ENCODE measurements around the gene RFNG.
"Not testable (repeated sequence)": the region's sequence is repeated elsewhere in the genome, so short reads cannot be mapped to it uniquely, and the experiment has no call there.

The RFNG gene

DNA sequence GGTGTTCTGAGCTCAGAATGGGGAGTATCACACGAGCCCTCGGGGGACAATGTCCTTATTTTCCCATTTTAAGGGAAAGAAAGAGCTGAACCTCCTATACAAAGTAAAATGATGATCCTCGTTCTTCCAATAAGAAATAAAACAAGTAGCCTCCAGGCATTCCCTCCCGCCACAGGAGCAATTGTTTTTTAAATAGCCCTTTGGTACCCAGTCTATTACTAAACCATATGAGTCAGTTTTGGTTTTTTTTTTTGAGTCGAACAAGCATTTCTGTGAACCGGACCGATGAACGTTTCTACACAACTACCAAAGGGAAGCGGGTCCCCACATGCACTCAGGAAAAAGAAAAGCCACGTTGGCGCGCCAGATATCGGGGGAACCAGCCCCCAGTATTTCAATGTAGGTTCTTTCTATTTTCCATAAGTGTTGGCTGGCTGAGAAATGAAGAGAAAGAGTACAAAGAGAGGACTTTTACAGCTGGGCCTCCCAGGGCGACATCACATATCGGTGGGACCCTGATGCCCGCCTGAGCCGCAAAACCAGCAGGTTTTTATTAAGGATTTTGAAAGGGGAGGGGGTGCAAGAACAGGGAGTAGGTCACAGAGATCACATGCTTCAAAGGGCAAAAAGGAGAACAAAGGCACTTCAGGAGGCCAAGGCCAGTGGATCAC is 10.3 kb downstream of the RFNG start:
- DNase-seq: no peak

DNA sequence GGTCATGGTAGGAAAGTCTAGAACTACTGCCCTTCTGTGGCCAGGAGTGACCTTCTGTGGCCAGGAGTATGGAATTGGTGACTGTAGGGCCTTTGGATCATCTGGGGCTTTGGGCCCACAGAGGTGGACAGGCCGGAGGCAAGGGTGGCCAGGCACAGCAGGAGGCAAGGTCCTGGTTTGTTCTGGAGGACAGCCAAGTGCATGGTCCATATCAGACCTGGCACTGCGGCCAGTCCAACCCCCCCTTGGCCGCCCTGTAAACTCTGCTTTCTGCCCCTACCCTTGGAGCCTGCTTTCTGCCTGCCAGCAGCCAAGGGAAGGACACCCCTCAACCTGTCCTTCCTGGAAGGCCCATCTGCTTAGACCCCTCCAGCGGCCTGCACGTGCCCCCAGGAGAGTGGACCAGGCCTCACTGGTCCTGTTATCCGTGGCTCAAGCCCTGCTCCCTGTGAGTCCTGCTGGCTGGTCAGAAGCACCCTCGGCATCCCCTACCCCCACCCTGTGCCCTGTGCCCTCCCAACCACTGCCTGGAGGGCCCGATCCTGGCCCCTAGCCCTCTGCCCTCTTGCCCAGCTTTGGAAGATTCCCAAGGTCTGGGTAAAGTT is 11.8 kb downstream of the RFNG start:
- no peak for DNase-seq

DNA sequence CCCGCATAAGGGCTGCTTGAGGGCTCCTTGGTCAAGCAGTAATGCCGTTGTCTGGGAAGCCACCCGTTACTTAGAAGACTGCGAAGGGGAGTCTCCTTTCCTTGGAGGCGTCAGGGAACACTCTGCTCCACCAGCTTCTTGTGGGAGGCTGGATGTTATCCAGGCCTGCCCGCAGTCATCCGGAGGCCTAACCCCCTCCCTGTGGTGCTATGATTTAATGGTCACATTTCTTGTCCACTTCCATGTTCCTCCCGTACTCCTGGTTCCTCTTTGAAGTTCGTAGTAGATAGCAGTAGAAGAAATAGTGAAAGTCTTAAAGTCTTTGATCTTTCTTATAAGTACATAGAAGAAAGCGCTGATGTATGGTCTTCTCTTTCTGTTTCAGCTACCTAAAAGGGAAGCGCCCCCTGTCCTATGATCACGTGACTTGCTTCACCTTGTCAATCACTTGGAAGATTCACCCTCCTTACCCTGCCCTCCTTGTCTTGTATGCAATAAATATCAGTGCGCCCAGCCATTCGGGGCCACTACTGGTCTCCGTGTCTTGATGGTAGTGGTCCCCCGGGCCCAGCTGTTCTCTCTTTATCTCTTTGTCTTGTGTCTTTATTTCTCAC is 12.7 kb downstream of the RFNG start:
- DNase-seq: not testable (repeated sequence)

- no peak for DNase-seq
Measured at GRCh38 chr17:82037889-82038195, 13.8 kb downstream of the RFNG start.

- DNase-seq: peak; percentile 92 to 95
Measured at GRCh38 chr17:82037092-82037888, 14.3 kb downstream of the RFNG start, which contains the start of gene DCXR. DCXR (minus strand) TSS chr17:82037697; CDS start chr17:82037682, 15 bp downstream.

GRCh38 chr17:82036634-82037091 is 14.9 kb downstream of the RFNG start:
- DNase-seq: no peak

DNA sequence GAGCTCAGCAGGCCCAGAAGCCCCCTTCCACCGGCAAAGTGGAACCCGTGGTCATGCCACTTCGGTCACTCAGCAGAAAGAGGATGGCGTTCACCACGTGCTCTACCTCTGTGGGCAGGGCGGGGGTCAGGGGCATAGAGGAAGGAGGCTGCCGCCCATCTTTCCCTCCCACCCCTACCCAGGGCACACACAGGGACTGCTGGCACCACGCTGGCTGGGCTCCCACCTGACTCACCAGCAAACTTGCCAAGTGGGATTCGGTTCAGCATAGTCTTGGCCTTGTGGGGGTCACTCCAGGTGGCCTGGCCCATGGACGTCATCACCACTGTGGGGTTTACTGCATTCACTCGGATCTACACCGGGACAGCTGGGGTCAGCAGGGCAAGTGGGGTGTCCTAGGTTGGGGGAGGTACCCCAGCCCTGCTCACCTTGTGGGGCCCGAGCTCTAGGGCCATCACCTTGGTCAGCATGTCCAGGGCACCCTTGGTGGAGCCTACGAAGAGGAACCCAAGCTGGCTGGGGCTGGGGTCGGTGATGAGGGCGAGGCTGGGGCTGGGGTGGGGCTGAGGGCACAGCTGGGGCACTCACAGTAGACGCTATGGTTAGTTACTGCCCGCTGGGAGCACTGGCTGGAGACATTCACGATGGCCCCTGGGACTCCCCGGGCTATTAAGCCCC is 15.5 kb downstream of the RFNG start:
- no peak for DNase-seq

- DNase-seq: no peak
Measured at GRCh38 chr17:82035488-82035887, 16.1 kb downstream of the RFNG start.

- DNase-seq: no peak
Measured at GRCh38 chr17:82034371-82035011, 17.1 kb downstream of the RFNG start.

DNA sequence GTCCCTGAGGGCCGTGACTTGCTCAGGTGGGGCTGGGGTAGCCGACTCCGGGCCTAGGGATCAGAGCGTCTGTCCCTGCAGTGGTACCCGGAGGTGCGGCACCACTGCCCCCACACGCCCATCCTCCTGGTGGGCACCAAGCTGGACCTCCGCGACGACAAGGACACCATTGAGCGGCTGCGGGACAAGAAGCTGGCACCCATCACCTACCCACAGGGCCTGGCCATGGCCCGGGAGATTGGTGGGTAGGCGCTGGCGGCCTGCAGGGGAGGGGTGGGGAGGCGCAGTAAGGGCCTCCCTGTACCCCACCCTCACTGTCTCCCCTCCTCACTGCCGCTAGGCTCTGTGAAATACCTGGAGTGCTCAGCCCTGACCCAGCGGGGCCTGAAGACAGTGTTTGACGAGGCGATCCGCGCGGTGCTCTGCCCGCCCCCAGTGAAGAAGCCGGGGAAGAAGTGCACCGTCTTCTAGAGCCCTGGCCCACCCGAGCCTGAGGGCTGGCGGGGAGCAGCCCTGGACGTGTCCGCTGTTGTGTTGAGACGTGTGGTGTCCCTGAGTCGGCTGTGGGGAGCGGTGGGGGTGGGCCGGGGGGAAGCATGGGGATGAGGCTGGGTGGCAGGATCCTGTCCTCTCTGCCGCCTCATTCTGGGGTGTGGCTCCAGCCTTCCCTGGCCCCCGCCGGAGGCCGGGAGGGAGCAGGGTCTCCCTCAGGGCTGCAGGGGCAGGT is 18.1 kb downstream of the RFNG start:
- DNase-seq: no peak

DNA sequence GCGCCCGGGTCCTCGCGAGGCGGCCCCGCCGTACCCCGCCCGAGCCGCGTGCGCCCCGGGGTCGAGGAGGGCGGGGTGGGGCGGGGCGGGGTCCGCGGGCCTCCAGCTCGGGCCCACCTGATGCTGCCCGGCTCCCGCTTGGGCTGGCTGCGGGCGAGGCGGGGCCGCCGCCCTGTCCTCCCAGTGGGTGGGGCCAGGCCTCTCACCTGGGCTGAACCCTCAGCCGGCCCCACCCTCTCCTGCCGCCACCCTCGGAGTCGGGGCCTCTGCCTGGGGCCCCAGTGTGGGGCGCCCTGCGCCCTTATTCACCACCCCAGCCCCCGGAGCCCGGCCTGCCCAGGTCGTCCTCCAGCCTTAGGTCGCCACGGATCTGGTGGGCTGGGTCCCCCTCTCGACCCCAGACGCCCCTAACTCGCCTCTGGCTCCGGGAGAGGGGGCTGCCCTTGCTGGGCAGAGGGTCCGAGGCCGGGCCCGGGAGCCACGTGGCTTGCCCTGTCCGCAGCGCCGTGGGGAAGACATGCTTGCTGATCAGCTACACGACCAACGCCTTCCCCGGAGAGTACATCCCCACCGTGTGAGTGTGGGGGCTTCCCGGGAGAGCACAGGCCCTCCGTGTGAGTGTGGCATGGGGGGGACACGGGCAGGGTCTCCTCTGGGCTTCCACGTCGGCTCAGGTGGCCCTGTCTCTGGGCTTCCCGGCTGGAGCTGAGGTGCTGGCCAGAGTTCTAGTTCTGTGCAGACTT is 19.6 kb downstream of the RFNG start:
- no peak for DNase-seq

DNA sequence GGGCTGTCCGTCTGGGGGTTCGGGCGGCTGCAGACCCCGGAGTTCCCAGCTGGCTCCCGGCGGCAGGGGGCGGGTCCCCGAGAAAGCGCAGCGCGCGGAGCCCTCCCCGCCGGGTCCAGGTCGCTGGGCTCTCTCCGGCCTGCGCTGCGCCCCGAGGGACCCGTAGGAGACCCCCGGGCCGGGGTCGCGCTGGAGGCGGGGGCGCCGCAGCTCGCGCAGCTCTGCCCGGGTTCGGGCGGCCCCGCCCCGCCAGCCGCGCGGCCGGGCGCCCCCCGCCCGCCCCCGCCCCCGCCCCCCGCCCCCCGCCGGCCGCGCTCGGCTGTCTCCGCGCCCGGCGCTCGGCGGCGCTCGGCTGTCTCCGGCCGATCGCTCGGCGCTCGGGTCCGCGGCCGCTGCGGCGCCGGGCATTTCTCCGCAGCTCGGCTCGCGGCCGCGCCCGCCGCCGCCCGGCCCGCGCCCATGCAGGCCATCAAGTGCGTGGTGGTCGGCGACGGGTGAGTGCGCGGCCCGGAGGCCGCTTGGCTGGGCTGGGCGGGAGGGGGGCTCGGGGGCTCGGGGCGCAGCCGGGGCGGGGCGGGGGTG is 20.2 kb downstream of the RFNG start, which contains the start of gene RAC3:
Gene RAC3 (plus strand): TSS at position 376 of the 582 bp plus-strand sequence. CDS start 84 bp downstream, at position 460.
- no peak for DNase-seq

GRCh38 chr17:82030470-82031302 is 20.9 kb downstream of the RFNG start:
- peak; percentile 60 to 84 for DNase-seq

- no peak for DNase-seq
Measured at GRCh38 chr17:82029990-82030469, 21.6 kb downstream of the RFNG start.

DNA sequence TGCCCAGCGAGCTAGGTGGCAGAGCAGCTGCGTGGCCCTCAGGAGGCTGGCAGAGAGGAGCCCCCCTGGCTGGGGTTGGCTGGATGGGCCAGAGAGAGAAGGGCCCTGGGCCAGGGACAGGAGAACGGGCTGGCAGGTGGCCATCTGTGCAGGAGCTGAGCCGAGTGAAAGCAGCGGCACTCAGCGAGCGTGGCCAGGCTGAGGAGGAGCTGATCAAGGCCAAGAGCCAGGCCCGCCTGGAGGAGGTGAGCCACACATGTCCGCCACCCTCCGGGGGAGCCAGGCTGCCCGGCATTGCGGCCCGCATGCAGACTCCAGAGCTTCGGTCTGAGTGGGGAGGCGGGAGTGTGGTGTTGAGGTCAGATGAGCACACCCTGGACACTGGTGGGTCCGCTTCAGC is 22.2 kb downstream of the RFNG start:
- DNase-seq: no peak

DNA sequence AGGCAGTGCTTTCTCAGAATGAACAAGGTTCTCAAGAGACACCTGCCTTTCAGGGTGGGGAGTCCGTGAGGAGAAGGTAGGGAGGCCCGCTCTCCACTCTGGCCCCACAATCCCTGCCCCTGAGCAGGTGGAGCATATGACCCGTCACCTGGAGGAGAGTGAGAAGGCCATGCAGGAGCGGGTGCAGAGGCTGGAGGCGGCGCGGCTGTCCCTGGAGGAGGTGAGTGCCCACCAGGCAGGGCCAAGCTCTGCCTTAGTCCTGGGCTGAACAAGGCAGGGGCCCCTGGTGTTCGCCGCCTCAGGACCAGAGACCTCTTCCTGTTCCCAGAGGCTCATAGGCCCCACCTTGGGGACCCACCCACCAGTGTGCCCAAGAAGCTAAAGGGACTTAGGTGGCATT is 22.6 kb downstream of the RFNG start:
- DNase-seq: no peak

DNA sequence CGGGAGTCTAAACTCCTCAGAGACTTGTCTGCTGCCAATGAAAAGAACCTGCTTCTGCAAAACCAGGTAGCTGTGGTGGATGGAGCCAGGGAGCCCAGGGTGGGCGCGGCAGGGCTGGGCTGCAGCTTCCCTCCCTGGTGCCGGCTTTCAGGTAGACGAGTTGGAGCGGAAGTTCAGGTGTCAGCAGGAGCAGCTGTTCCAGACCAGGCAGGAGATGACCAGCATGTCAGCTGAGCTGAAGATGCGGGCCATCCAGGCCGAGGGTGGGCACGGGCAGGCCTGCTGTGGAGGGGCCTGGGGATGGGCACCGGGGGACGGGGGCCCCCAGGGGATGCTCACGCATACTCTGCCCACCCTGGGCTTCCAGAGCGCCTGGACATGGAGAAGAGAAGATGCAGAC is 23.4 kb downstream of the RFNG start:
- DNase-seq: no peak

DNA sequence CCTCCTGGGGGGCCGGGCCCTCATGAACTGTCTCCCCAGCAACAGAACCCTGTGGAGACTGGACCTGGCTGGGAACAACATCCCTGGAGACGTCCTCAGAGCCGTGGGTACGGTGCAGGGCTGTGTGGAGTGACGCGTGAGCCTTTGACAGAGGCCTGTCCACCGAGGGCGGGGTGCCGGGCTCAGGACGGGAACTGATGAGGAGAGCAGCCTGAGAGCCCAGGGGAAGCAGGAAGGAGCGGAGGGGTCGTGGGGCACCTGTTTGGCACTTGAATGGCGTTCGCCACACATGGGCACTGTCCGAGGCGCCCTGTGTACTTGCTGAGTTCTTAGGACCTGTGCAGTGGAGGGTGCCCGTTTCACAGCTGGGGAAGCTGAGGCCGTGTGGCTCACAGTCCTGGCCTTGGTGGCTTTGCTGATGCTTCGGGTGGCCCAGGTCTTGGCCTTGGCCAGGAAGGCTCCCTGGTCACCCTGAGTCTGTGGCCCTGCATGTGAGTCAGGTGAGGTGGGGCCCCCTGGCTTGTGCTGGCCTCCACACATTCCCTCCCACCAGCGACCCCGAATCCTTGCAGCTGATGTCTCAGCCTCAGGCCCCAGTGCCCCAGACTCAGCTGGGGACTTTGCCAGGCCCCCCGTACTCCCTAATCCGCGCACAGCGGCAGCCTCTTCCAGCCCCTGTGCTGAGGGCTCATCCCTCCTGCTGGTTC is 26.1 kb downstream of the RFNG start:
- no peak for DNase-seq

DNA sequence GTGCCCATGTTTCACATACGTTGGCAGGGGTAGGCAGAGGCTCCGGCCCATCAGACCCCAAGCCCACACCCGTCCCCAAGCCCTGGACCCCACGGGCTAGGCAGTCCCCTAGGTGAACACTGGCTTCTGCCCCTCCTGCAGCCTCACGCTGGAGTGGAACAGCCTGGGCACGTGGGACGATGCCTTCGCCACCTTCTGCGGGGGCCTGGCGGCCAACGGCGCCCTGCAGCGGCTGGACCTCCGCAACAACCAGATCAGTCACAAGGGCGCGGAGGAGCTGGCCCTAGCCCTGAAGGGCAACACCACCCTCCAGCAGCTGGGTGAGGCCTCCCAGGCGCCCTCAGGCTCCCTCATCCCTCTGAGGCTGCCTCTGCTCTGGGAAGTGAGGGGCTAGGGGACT is 26.8 kb downstream of the RFNG start:
- no peak for DNase-seq

Data from hippocampal formation (tissue), 2 donors.